HepG2 (cell line): ENCODE data around the gene INHBB. TPM values are rescaled to one million over a fixed set of nuclear protein-coding genes. Genes with fewer than 3 reads are reported as not detected.
A peak's percentile ranks its signal among the peaks of the same experiment; 100 is the strongest.

Experiments used
- ARID5B ChIP-seq: IDR thresholded peaks from 2 replicates; pipeline ENCODE4 v1.4.0; 2020; ENCODE audit warnings: mild to moderate bottlenecking, missing genetic modification reagents
- ATAD3A ChIP-seq: sonication (generic); formaldehyde crosslinking; IDR thresholded peaks from 2 replicates; pipeline ENCODE4 v1.4.0; 2020; ENCODE audit warnings: missing genetic modification reagents
- FLYWCH1 ChIP-seq: sonication (generic); formaldehyde crosslinking; IDR thresholded peaks from 2 replicates; pipeline ENCODE4 v1.8.1; 2023; ENCODE audit warnings: mild to moderate bottlenecking, missing genetic modification reagents
- FOSL2 ChIP-seq: sonication (generic); formaldehyde crosslinking; IDR thresholded peaks from 2 replicates; pipeline ENCODE4 v1.4.0; 2020; ENCODE audit warnings: missing genetic modification reagents
- MNT ChIP-seq: fragments of 450-650 bp; IDR thresholded peaks from 2 replicates; pipeline ENCODE4 v1.6.1; 2016
- NR2F2 ChIP-seq: IDR thresholded peaks from 2 replicates; pipeline ENCODE4 v1.6.1; 2012; ENCODE audit warnings: low read depth, inconsistent platforms, borderline replicate concordance
- PHF21A ChIP-seq: sonication (generic); formaldehyde crosslinking; IDR thresholded peaks from 2 replicates; pipeline ENCODE4 v1.5.0; 2020; ENCODE audit warnings: mild to moderate bottlenecking, missing genetic modification reagents
- RARA ChIP-seq: IDR thresholded peaks from 2 replicates; pipeline ENCODE4 v1.6.1; 2016; ENCODE audit warnings: missing genetic modification reagents, missing compliant biosample characterization
- TEAD2 ChIP-seq: sonication (generic); formaldehyde crosslinking; IDR thresholded peaks from 2 replicates; pipeline ENCODE4 v1.9.0; 2021; ENCODE audit warnings: missing genetic modification reagents
- ZNF598 ChIP-seq: sonication (generic); formaldehyde crosslinking; IDR thresholded peaks from 2 replicates; pipeline ENCODE4 v1.5.1; 2020; ENCODE audit warnings: mild to moderate bottlenecking, missing genetic modification reagents, borderline replicate concordance
- ZNF775 ChIP-seq: sonication (generic); formaldehyde crosslinking; IDR thresholded peaks from 2 replicates; pipeline ENCODE4 v1.4.0; 2020; ENCODE audit warnings: missing genetic modification reagents, mild to moderate bottlenecking, moderate library complexity, borderline replicate concordance
- polyA plus RNA-seq, 8 experiments: library from polyadenylated mRNA; depleted of rRNA in 3 of 8; stranded (reverse) in 7 of 8; unstranded in 1 of 8; fragments of >200 nt; fragmentation: Illumina TruSeq in 4 of 8; extraction: Trizol in 4 of 8; gene quantifications; 2 replicates each; pipeline versions ENCODE4 v1.2.1 to v1.2.3, GENCODE V29; 2011 to 2016; ENCODE audit warnings: low read depth in 4 of 8, missing spikeins in 1 of 8, mixed read lengths in 1 of 8; ENCODE audit not compliant: insufficient read depth in 1 of 8
- total RNA-seq, 5 experiments: library from RNA; depleted of rRNA; stranded (reverse); fragments of >200 nt; fragmentation: Illumina TruSeq; extraction: Trizol; gene quantifications; 2 replicates each; pipeline ENCODE4 v1.2.3, GENCODE V29; 2016; ENCODE audit warnings: low read depth in 1 of 5

The INHBB gene
- total and polyA plus RNA-seq, 2 of the 13 experiments (the other 11 are each of a cell fraction or from before 2014, with no cell fraction given): 0.20 to 1.7 TPM

GRCh38 chr2:120384486-120385354 is 38.8 kb downstream of the INHBB start (continued):
- no peak for TF ChIP-seq ZNF775 (CRISPR knock-in tag)
- peak; percentile 68; the same call in 1 of the 2 replicates for TF ChIP-seq PHF21A
- TF ChIP-seq FOSL2 (CRISPR knock-in tag): 0 out of 2 replicates have a peak, but pooled peaks have one; percentile 2
- TF ChIP-seq TEAD2 (CRISPR knock-in tag): no peak
- TF ChIP-seq ATAD3A: no peak
- TF ChIP-seq NR2F2: peak; percentile 50; the same call in 1 of the 2 replicates
- TF ChIP-seq RARA (CRISPR knock-in tag): peak; percentile 81
- TF ChIP-seq ZNF598 (CRISPR knock-in tag): 0 out of 2 replicates have a peak, but pooled peaks have one; percentile 21
- TF ChIP-seq ARID5B: peak; percentile 30; the same call in 1 of the 2 replicates
- 0 out of 2 replicates have a peak, but pooled peaks have one; percentile 20 for TF ChIP-seq MNT
- TF ChIP-seq FLYWCH1 (CRISPR knock-in tag): no peak
